ENCODE measurements around the gene PHACTR2. TPM values are rescaled to one million over a fixed set of nuclear protein-coding genes. Genes with fewer than 3 reads are reported as not detected.
"Not testable (repeated sequence)": the region's sequence is repeated elsewhere in the genome, so short reads cannot be mapped to it uniquely, and the experiment has no call there.

PHACTR2 gene
- total and polyA plus RNA-seq, 10 of the 15 experiments (the other 5 are each of a cell fraction or from before 2014, with no cell fraction given) = 1.4 to 19.1 (median 5.3) TPM

DNA sequence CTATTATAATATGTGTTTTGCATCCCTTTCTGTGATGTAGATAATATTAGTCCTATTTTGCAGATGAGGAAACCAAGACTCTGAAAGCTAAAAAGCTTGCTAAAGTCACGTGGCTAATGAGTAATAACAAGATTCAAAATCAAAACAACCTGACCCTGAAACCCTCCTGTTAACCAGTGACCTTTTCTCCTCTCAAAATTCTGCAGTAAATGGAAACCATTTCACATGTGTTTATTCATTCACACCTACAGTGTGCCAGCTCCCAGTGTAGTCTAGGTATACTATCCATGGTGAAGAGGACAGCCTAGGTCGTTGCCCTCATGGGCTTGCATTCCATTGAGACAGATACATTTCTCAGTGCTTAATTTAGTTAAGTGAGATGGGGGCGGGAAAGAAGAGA lies 30.6 kb upstream of the PHACTR2 start:
- Histone ChIP-seq H4K20me1 (ENCODE audit: control insufficient read depth, insufficient read depth) (no peaks in the 10 kb centered on the region), H3K4me2 (ENCODE audit: control insufficient read depth, insufficient read depth) (no peak overlapping the region), H3K36me3 (ENCODE audit: control insufficient read depth in 2 of 2, insufficient read depth in 2 of 2, low read length in 1 of 2) (no peaks in the 10 kb centered on the region), H3K27me3 (replicated peaks in 1 of 2; ENCODE audit: control insufficient read depth in 2 of 2, insufficient read depth in 2 of 2, low read length in 1 of 2) (no peaks in the 10 kb centered on the region), H3K79me2 (ENCODE audit: control insufficient read depth, insufficient read depth, low read length) (no peaks in the 10 kb centered on the region), H3K27ac (ENCODE audit: control insufficient read depth, insufficient read depth) (no peak overlapping the region), H3K9me3 (replicated peaks; ENCODE audit: control insufficient read depth, insufficient read depth, low read length) (no peaks in the 10 kb centered on the region), H3K9ac (ENCODE audit: control insufficient read depth, insufficient read depth, low read length) (no peak overlapping the region), H3K4me3 (no peak overlapping the region), H3K4me1 (ENCODE audit: control insufficient read depth, insufficient read depth, low read length) (peaks cover 3% of the 10 kb centered on the region; the same call in 1 of the 2 replicates), H2AFZ (ENCODE audit: control insufficient read depth, low read depth, low read length) (no peak overlapping the region)
- CTCF ChIA-PET = interaction anchor here (0.7 kb wide), 2 partner anchors 16 to 372 kb away, joined by 3 read pairs; no protein-coding TSS in a partner anchor
- TF ChIP-seq JUNB (IDR thresholded peaks at IDR 0.05) = 0 out of 2 replicates have a peak, but pooled peaks have one; percentile 29
- no peak for TF ChIP-seq NR2C1 (IDR thresholded peaks at IDR 0.05)
- in situ Hi-C loops (cut with MboI) (no loop called here), intact Hi-C loops (cut with micrococcal nuclease; ENCODE audit: unreplicated experiment) (no loop called here)
- ATAC-seq (peak; percentile 34; the same call in 2 of the 3 replicates), FAIRE-seq (no peak), DNase-seq (ENCODE audit: low read depth, low spot score) (no peak)
- SMC1A ChIA-PET (ENCODE audit: uncharacterized antibody, unreplicated experiment) = no interaction called here
- RAD21 ChIA-PET (ENCODE audit: unreplicated experiment) = no interaction called here
- POLR2A ChIA-PET = no interaction called here
- WGBS (ENCODE audit: insufficient coverage, insufficient replicate concordance, low lambda C conversion rate, missing lambda C conversion rate) = 18% methylated on average over 3 of the region's 3 CpGs
- BruUV-seq (replicated peaks) = no TSS peak

DNA sequence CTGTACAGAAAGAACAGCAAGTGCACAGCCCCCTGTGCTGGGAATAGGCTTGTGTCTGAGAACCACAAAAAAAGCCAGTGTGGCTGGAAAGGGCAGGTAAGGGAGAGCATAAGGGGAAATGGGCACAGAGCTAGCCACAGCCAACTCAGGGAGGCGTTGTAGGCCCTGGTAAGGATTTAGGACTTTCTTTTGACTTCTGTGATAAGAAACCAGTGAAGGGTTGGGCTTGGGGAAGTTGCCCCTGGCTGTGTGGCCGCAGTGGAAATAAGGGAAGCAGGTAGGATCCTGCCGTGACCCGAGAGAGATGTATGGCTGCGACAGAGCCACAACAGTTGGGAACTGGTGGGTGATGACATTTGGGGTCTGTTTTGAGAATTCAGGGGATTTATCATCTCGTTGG lies 30.0 kb upstream of the PHACTR2 start:
- ChIA-PET SMC1A (ENCODE audit: uncharacterized antibody, unreplicated experiment) (no interaction called here), CTCF (interaction anchor here (0.7 kb wide), 2 partner anchors 188 to 372 kb away, joined by 3 read pairs; no protein-coding TSS in a partner anchor), RAD21 (ENCODE audit: unreplicated experiment) (no interaction called here), POLR2A (no interaction called here)
- no TSS peak for BruUV-seq (replicated peaks)
- H3K9ac ChIP-seq (ENCODE audit: control insufficient read depth, insufficient read depth, low read length) = no peak overlapping the region
- in situ Hi-C loops (cut with MboI) (no loop called here), intact Hi-C loops (cut with micrococcal nuclease; ENCODE audit: unreplicated experiment) (no loop called here)
- no peak overlapping the region for H3K4me2 ChIP-seq (ENCODE audit: control insufficient read depth, insufficient read depth)
- no peaks in the 10 kb centered on the region for H3K36me3 ChIP-seq (ENCODE audit: control insufficient read depth in 2 of 2, insufficient read depth in 2 of 2, low read length in 1 of 2)
- peaks cover 3% of the 10 kb centered on the region; the same call in 1 of the 2 replicates for H3K4me1 ChIP-seq (ENCODE audit: control insufficient read depth, insufficient read depth, low read length)
- no peak overlapping the region for H3K4me3 ChIP-seq
- TF ChIP-seq, protein P1, sequence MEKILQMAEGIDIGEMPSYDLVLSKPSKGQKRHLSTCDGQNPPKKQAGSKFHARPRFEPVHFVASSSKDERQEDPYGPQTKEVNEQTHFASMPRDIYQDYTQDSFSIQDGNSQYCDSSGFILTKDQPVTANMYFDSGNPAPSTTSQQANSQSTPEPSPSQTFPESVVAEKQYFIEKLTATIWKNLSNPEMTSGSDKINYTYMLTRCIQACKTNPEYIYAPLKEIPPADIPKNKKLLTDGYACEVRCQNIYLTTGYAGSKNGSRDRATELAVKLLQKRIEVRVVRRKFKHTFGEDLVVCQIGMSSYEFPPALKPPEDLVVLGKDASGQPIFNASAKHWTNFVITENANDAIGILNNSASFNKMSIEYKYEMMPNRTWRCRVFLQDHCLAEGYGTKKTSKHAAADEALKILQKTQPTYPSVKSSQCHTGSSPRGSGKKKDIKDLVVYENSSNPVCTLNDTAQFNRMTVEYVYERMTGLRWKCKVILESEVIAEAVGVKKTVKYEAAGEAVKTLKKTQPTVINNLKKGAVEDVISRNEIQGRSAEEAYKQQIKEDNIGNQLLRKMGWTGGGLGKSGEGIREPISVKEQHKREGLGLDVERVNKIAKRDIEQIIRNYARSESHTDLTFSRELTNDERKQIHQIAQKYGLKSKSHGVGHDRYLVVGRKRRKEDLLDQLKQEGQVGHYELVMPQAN (conservative IDR thresholded peaks at IDR 0.05) = no peak
- TF ChIP-seq ETV6 (conservative IDR thresholded peaks at IDR 0.05 in 1 of 2, IDR thresholded peaks at IDR 0.05 in 1 of 2; ENCODE audit: borderline replicate concordance in 1 of 2, low read depth in 1 of 2) (no peak), SIN3A (IDR thresholded peaks at IDR 0.05; ENCODE audit: low read depth, low read length) (no peak), MYB (IDR thresholded peaks at IDR 0.05; ENCODE audit: borderline replicate concordance, low read depth, low read length) (no peak), HCFC1 (IDR thresholded peaks at IDR 0.05; ENCODE audit: low read length) (no peak), ZNF274 (IDR thresholded peaks at IDR 0.05; ENCODE audit: insufficient read depth, insufficient read length) (no peak), SUZ12 (IDR thresholded peaks at IDR 0.05; ENCODE audit: unreplicated experiment) (no peak)
- FAIRE-seq (no peak), ATAC-seq (no peak), DNase-seq (ENCODE audit: low read depth, low spot score) (no peak)
- WGBS (ENCODE audit: insufficient coverage, insufficient replicate concordance, low lambda C conversion rate, missing lambda C conversion rate) = 57% methylated on average over 6 of the region's 6 CpGs
- H3K79me2 ChIP-seq (ENCODE audit: control insufficient read depth, insufficient read depth, low read length) = no peaks in the 10 kb centered on the region
- H3K27me3 ChIP-seq (replicated peaks in 1 of 2; ENCODE audit: control insufficient read depth in 2 of 2, insufficient read depth in 2 of 2, low read length in 1 of 2) = no peaks in the 10 kb centered on the region
- no peak overlapping the region for H2AFZ ChIP-seq (ENCODE audit: control insufficient read depth, low read depth, low read length)
- H3K9me3 ChIP-seq (replicated peaks; ENCODE audit: control insufficient read depth, insufficient read depth, low read length) = no peaks in the 10 kb centered on the region
- H4K20me1 ChIP-seq (ENCODE audit: control insufficient read depth, insufficient read depth) = no peaks in the 10 kb centered on the region
- H3K27ac ChIP-seq (ENCODE audit: control insufficient read depth, insufficient read depth) = no peak overlapping the region

DNA sequence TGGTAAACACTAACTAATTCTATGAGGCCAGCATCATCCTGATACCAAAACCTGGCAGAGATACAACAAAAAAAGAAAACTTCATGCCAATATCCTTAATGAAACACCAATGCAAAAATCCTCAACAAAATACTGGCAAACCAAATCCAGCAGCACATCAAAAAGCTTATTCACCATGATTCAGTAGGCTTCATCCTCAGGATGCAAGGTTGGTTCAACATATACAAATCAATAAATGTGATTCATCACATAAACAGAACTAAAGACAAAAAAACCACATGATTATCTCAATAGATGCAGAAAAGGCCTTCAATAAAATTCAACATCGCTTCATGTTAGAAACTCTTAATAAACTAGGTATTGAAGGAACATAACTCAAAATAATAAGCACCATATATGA lies 28.4 kb upstream of the PHACTR2 start:
- H3K36me3 ChIP-seq (ENCODE audit: control insufficient read depth in 2 of 2, insufficient read depth in 2 of 2, low read length in 1 of 2); POLR2A ChIA-PET; FAIRE-seq; H3K9ac ChIP-seq (ENCODE audit: control insufficient read depth, insufficient read depth, low read length); H3K4me1 ChIP-seq (ENCODE audit: control insufficient read depth, insufficient read depth, low read length); CTCF ChIA-PET; H3K4me3 ChIP-seq; H3K79me2 ChIP-seq (ENCODE audit: control insufficient read depth, insufficient read depth, low read length); intact Hi-C loops (cut with micrococcal nuclease; ENCODE audit: unreplicated experiment); H3K27ac ChIP-seq (ENCODE audit: control insufficient read depth, insufficient read depth); BruUV-seq (replicated peaks); H2AFZ ChIP-seq (ENCODE audit: control insufficient read depth, low read depth, low read length); SMC1A ChIA-PET (ENCODE audit: uncharacterized antibody, unreplicated experiment); in situ Hi-C loops (cut with MboI); H3K9me3 ChIP-seq (replicated peaks; ENCODE audit: control insufficient read depth, insufficient read depth, low read length); DNase-seq (ENCODE audit: low read depth, low spot score); H3K4me2 ChIP-seq (ENCODE audit: control insufficient read depth, insufficient read depth); ATAC-seq; H3K27me3 ChIP-seq (replicated peaks in 1 of 2; ENCODE audit: control insufficient read depth in 2 of 2, insufficient read depth in 2 of 2, low read length in 1 of 2); H4K20me1 ChIP-seq (ENCODE audit: control insufficient read depth, insufficient read depth); RAD21 ChIA-PET (ENCODE audit: unreplicated experiment): not testable (repeated sequence)
- WGBS (ENCODE audit: insufficient coverage, insufficient replicate concordance, low lambda C conversion rate, missing lambda C conversion rate) = 85% methylated on average over 1 of the region's 1 CpG
